HEK293T (cell line): ENCODE results near the gene TTC28.

ENCODE experiments used
- CTCF ChIA-PET: fragments of 350-600 bp; formaldehyde crosslinking; extraction: SDS; loops from one replicate; lab custom pipeline; 2021; ENCODE audit warnings: antibody characterized with exemption, inconsistent platforms; lab: Yijun Ruan, JAX
- POLR2A ChIA-PET: fragments of 350-600 bp; formaldehyde crosslinking; extraction: SDS; loops from one replicate; lab custom pipeline; 2020; ENCODE audit warnings: antibody characterized with exemption, inconsistent platforms; lab: Yijun Ruan, JAX
- DNase-seq: peaks from one replicate; pipeline ENCODE4 v3.0.0; 2012; ENCODE audit warnings: mixed read lengths; ENCODE audit errors: extremely low spot score
- ARNT ChIP-seq: fragments of 450-650 bp; IDR thresholded peaks from 2 replicates; pipeline ENCODE4 v1.6.1; 2017; ENCODE audit warnings: mild to moderate bottlenecking
- BHLHE40 ChIP-seq: fragments of 450-650 bp; IDR thresholded peaks from 2 replicates; pipeline ENCODE4 v1.6.1; 2016; ENCODE audit warnings: mild to moderate bottlenecking, moderate library complexity, borderline replicate concordance
- CTBP1 ChIP-seq: fragments of 450-650 bp; IDR thresholded peaks from 2 replicates; pipeline ENCODE4 v1.6.1; 2016; ENCODE audit warnings: borderline replicate concordance
- ELF4 ChIP-seq: fragments of 450-650 bp; IDR thresholded peaks from 2 replicates; pipeline ENCODE4 v1.6.1; 2017; ENCODE audit warnings: antibody characterized with exemption
- FOXA1 ChIP-seq: fragments of 450-650 bp; IDR thresholded peaks from 2 replicates; pipeline ENCODE4 v1.6.1; 2016; ENCODE audit warnings: mild to moderate bottlenecking
- FOXK2 ChIP-seq: fragments of 450-650 bp; IDR thresholded peaks from 2 replicates; pipeline ENCODE4 v1.6.1; 2016; ENCODE audit warnings: mild to moderate bottlenecking
- FOXM1 ChIP-seq: fragments of 450-650 bp; IDR thresholded peaks from 2 replicates; pipeline ENCODE4 v1.6.1; 2017; ENCODE audit warnings: mild to moderate bottlenecking, borderline replicate concordance
- HDGF ChIP-seq: fragments of 450-650 bp; IDR thresholded peaks from 2 replicates; pipeline ENCODE4 v1.6.1; 2017; ENCODE audit warnings: antibody characterized with exemption, borderline replicate concordance
- L3MBTL2 ChIP-seq: fragments of 450-650 bp; conservative IDR thresholded peaks from 2 replicates; pipeline ENCODE4 v1.6.1; 2016; ENCODE audit warnings: mild to moderate bottlenecking
- LEF1 ChIP-seq: fragments of 450-650 bp; IDR thresholded peaks from 2 replicates; pipeline ENCODE4 v1.6.1; 2017; ENCODE audit warnings: mild to moderate bottlenecking, borderline replicate concordance
- NFRKB ChIP-seq: fragments of 450-650 bp; IDR thresholded peaks from 2 replicates; pipeline ENCODE4 v1.6.1; 2016; ENCODE audit warnings: mild to moderate bottlenecking, moderate library complexity
- SP1 ChIP-seq: fragments of 450-650 bp; IDR thresholded peaks from 2 replicates; pipeline ENCODE4 v1.6.1; 2017
- SUZ12 ChIP-seq: fragments of 450-650 bp; IDR thresholded peaks from 2 replicates; pipeline ENCODE4 v1.6.1; 2016; ENCODE audit warnings: mild to moderate bottlenecking
- TARDBP ChIP-seq: fragments of 450-650 bp; IDR thresholded peaks from 2 replicates; pipeline ENCODE4 v1.6.1; 2016
- ZNF384 ChIP-seq: fragments of 450-650 bp; IDR thresholded peaks from 2 replicates; pipeline ENCODE4 v1.6.1; 2016
- TF ChIP-seq, protein P1 (sequence below): fragments of 450-650 bp; IDR thresholded peaks from 2 replicates; pipeline ENCODE4 v1.6.1; 2016

The TTC28 gene

DNA sequence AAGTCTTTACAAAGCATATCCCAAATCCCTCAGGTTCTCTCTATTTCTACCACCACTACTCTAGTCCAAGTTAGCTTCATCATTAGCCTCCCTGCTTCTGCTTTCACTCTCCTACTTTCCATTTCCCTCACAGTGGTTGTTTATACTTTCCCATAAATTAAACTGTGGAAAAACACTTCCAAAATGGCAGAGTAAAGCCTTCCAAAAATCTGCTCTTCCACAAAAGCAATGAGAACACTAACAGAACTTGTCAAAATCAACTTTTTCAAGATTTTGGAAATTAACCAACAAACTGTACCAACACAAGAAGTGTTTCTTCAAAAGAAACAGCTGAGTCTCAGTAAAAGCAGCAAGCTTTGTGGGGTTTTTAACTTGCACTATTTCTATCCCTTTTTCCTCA is 71.8 kb downstream of the TTC28 start:
- ChIA-PET POLR2A (interaction anchor here (1.3 kb wide), 1 partner anchor 12 kb away, joined by 3 read pairs; no protein-coding TSS in a partner anchor), CTCF (interaction anchor here (1.2 kb wide), 1 partner anchor 8 kb away, joined by 5 read pairs; no protein-coding TSS in a partner anchor)
- TF ChIP-seq SP1 (no peak), L3MBTL2 (no peak), CTBP1 (no peak), FOXA1 (no peak), FOXK2 (no peak), ARNT (no peak), TARDBP (no peak), ELF4 (no peak), FOXM1 (no peak), LEF1 (no peak), NFRKB (no peak), ZNF384 (no peak), SUZ12 (no peak)
- TF ChIP-seq, protein P1, sequence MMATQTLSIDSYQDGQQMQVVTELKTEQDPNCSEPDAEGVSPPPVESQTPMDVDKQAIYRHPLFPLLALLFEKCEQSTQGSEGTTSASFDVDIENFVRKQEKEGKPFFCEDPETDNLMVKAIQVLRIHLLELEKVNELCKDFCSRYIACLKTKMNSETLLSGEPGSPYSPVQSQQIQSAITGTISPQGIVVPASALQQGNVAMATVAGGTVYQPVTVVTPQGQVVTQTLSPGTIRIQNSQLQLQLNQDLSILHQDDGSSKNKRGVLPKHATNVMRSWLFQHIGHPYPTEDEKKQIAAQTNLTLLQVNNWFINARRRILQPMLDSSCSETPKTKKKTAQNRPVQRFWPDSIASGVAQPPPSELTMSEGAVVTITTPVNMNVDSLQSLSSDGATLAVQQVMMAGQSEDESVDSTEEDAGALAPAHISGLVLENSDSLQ, result no peak
- no peak for DNase-seq

DNA sequence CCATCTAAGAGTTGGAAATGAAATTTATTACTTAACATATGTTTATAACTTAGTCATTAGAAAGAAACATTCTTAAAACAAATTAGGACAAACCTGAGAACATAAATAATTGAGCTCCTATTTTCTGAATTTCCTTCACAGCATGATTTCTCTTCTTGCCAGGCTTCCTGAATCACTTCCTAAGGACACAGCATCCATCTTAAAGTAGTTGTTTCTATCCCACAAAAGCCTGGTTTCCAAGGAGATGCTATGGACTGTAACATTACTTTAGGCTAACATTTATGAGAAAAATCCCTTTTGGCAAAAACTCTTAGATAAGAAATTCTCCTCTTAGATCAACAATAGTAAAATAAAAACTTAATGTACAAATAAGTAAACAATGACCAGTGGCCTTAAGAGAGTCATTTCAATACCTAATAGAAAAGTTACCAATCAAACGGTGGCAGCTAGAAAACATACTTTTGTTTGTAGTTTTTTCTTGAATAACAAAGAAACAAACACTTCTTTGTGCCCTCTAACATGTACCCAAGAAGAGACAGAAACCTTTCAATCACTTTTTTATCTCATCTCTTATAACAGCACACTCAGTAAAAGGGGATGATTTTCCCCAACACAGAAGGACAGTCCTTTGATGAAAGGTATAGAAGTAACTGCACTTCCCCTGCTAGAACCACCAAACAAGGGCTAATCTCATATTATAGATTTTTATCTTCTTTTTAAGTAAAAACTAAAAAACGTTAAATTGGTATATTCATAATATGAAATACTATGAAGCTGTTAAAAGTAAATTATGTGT is 74.5 kb downstream of the TTC28 start:
- ChIA-PET CTCF (interaction anchor here (1.2 kb wide), 1 partner anchor 223 kb away, joined by 3 read pairs; no protein-coding TSS in a partner anchor), POLR2A (no interaction called here)
- DNase-seq, result no peak
- TF ChIP-seq FOXK2 (no peak), ELF4 (no peak), L3MBTL2 (no peak), LEF1 (no peak), ZNF384 (no peak), BHLHE40 (no peak), SP1 (no peak), ARNT (no peak), CTBP1 (no peak), NFRKB (no peak), SUZ12 (no peak), HDGF (no peak), FOXM1 (no peak), FOXA1 (no peak), TARDBP (no peak)
- TF ChIP-seq, protein P1, result no peak

DNA sequence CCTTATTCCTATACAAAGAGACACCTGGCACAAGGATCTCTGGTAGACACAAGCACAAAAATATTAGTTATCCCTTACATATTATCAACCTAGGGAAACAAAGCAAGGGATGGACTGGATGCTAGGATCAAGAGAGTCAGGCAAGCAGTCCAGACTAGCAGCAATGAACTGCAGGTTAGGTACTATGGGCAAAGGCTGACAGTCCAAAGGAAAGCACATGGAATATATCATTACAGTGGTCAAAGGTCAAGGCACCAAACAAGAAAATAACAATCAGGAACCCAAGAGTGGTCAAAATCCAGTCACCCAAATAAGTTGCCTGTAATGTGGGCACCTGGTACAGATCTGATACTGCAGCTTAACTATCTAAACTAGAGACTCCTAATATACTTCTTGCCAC is 77.7 kb downstream of the TTC28 start:
- TF ChIP-seq FOXA1, result no peak
- no peak for TF ChIP-seq FOXK2
- TF ChIP-seq FOXM1, result no peak
- no peak for TF ChIP-seq TARDBP
- TF ChIP-seq NFRKB, result no peak
- TF ChIP-seq HDGF, result no peak
- TF ChIP-seq BHLHE40, result no peak
- TF ChIP-seq, protein P1, result no peak
- no peak for TF ChIP-seq CTBP1
- no peak for TF ChIP-seq SP1
- TF ChIP-seq ARNT, result no peak
- no peak for TF ChIP-seq L3MBTL2
- TF ChIP-seq SUZ12, result no peak
- TF ChIP-seq ELF4, result no peak
- POLR2A ChIA-PET, result interaction anchor here (3.0 kb wide), 1 partner anchor 198 kb away, joined by 13 read pairs; the partner anchor contains the start of gene XBP1
- DNase-seq, result no peak
- CTCF ChIA-PET, result interaction anchor here (1.4 to 2.5 kb wide), 2 partner anchors 27 to 228 kb away, joined by 4 to 14 read pairs; no protein-coding TSS in a partner anchor

DNA sequence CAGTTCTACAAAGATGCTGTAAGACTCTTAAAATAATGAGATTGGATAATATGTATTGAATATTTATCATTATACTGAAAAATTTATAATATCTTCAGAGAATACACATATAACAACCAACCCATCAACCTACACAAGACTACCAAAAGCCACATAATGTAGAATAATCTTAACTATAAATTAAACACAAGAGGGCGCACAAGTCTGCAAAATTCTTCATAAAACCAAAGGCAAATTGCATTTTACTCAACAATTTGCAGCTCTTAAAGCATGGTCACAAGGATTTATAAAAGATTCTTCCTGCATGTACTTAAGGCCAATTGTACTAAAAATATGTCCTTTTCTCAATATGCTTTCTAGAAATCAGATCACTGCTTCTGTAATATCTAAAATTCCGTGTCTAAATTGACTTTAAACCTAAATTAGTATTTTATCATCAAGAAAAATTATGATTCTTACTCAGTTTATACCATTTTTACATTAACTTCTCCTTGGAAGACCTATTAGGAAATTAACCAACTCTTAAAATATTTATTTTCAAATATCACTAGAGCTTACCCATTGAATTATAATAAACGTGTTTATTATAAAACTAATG is 79.0 kb downstream of the TTC28 start:
- TF ChIP-seq SP1 (no peak), FOXM1 (no peak), TARDBP (no peak), HDGF (no peak), ARNT (no peak), ELF4 (no peak), ZNF384 (no peak), CTBP1 (no peak), L3MBTL2 (no peak), FOXA1 (no peak), FOXK2 (no peak), SUZ12 (no peak)
- TF ChIP-seq, protein P1, result no peak
- POLR2A ChIA-PET, result interaction anchor here (1.1 to 3.0 kb wide), 4 partner anchors 172 to 200 kb away, joined by 3 to 13 read pairs (median 4); partner anchors contain the start of genes CCDC117 and XBP1
- peak; percentile 36 for DNase-seq

DNA sequence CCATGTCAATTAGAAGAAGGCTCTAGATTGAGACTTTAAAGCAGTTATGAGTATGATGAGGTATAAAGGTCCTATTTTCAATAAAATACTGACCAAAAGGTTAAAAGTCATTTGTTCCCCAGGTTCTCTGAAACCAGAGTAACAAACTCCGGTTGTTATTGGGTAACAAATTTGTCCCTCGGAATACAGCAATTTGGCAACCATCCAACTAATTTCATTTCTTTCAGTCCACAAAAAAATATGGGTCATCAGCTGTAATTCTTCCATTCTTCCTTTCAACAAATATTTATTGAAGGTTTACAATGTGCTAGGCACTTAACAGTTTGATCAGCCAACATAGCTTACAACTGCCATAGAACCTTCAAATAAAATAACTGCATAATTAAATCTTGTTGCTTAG is 79.9 kb downstream of the TTC28 start:
- POLR2A ChIA-PET, result interaction anchor here (1.5 to 3.0 kb wide), 3 partner anchors 173 to 201 kb away, joined by 3 to 13 read pairs (median 4); partner anchors contain the start of genes CCDC117 and XBP1
- DNase-seq, result no peak
- no peak for TF ChIP-seq FOXK2
- TF ChIP-seq ZNF384, result no peak
- TF ChIP-seq HDGF, result no peak
- no peak for TF ChIP-seq CTBP1
- TF ChIP-seq FOXA1, result no peak
- TF ChIP-seq, protein P1, result no peak
- TF ChIP-seq ARNT, result no peak
- TF ChIP-seq ELF4, result no peak
- no peak for TF ChIP-seq LEF1
- TF ChIP-seq SP1, result no peak
- TF ChIP-seq SUZ12, result no peak
- no peak for TF ChIP-seq NFRKB
- no peak for TF ChIP-seq L3MBTL2
- TF ChIP-seq BHLHE40, result no peak
- TF ChIP-seq TARDBP, result no peak
- no peak for TF ChIP-seq FOXM1
- CTCF ChIA-PET, result interaction anchor here (0.6 to 2.5 kb wide), 5 partner anchors 8 to 441 kb away, joined by 3 to 14 read pairs (median 5); no protein-coding TSS in a partner anchor

More for the DNA sequence above, 79.0 kb downstream of the TTC28 start:
- CTCF ChIA-PET, result interaction anchor here (0.6 to 2.5 kb wide), 7 partner anchors 28 to 554 kb away, joined by 3 to 14 read pairs (median 4); no protein-coding TSS in a partner anchor
